ENCODE measurements around the gene C20orf204. TPM values are rescaled to one million over a fixed set of nuclear protein-coding genes. Genes with fewer than 3 reads are reported as not detected.
"Not testable (repeated sequence)": the region's sequence is repeated elsewhere in the genome, so short reads cannot be mapped to it uniquely, and the experiment has no call there.

The C20orf204 gene
- polyA plus RNA-seq (ENCODE audit: insufficient read length) = 1.0 TPM

DNA sequence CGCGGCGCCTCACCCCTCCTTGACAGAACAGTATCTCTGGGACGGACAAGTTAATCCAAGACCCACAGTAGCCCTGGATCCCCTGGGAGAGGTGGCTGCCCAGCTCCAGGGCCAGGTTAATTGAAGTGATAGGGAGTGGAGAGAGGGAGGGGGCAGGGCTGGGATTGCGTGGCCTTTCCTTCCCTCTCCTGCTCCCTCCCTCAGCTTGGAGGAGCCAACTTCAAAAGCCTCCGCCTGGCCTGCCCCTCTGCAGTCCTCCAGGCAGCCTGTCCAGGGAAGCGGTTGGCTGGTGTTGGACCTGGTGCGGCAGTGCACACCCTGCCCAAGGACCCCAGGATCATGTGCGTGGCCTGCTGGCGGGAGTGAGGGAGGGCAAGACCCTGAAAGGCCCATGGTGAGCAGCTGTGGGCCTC is at the start of gene C20orf204:
C20orf204 (plus strand) TSS at position 250 of the 413 bp plus-strand sequence; CDS start at position 392, 142 bp downstream.
- DNase-seq = no peak

GRCh38 chr20:64000906-64001305 is 35.1 kb upstream of the C20orf204 start:
- no peak for DNase-seq

- no peak for DNase-seq
These were observed 34.4 kb upstream of the C20orf204 start for GRCh38 chr20:64001607-64002011.

- no peak for DNase-seq
These were observed 31.8 kb upstream of the C20orf204 start for GRCh38 chr20:64003960-64004725.

GRCh38 chr20:64005394-64005793 is 30.6 kb upstream of the C20orf204 start:
- no peak for DNase-seq

DNA sequence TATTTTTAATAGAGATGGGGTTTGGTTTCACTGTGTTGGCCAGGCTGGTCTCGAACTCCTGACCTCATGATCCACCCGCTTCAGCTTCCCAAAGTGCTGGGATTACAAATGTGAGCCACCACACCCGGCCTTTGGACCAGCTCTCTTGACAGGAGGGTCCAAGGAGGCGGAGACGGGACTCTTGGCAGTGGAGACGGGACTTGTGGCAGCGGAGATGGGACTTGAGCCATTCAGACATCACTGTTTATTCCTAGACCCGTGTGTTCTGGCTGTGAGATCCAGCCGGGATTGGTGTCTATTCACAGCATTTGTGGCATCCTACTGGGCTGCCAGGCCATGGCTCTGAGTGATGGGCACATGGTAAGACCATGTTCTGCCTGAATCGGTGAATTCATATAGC is 29.5 kb upstream of the C20orf204 start:
- no peak for DNase-seq

DNA sequence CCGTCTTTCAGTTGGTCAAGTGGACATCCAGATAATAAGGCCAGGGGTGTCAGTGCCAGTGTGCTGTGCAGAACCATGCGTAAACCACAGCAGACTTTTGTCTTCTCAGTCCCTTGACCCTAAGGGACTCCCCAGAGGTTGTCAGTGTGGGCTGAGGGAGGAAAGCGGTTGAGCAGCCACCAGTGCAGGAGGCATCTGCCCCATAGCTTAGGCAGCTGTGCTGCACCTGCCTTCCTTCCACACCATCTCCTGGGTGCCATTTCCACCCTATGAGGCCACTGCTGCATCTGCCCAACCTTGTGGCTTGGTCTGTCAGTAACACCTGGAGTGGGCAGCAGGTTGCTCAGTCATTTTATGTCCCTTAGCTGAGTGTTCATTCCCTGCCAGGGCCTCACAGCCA is 29.1 kb upstream of the C20orf204 start:
- DNase-seq = no peak

DNA sequence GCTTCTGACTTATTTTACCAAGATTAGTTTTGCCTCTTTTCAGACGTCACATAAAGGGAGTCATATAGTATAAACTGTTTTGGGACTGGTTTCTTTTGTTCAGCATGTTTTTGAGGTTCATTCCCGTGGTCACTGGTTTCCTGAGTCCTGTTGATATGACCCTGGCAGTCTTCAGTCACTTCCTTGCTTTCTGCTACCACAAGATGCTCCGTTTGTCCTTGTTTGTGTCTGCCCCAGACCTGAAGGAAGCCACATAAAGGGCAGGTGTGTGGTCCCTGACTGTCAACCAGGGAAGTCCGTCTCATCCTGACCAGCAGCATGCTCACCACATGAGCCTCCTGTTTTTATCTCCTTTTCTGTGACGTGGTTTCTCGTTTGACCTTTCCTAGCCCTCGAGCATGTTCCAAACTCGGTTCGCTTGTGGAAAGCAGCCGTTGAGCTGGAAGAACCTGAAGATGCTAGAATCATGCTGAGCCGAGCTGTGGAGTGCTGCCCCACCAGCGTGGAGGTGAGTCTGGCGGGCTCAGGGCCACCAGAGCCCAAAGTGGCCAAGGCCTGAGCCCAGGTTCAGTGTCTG is 26.1 kb upstream of the C20orf204 start:
- no peak for DNase-seq

GRCh38 chr20:64010711-64011237 is 25.2 kb upstream of the C20orf204 start:
- DNase-seq = no peak

- no peak for DNase-seq
These were observed 24.6 kb upstream of the C20orf204 start for GRCh38 chr20:64011366-64011779.

GRCh38 chr20:64012385-64013154 is 23.4 kb upstream of the C20orf204 start:
- not testable (repeated sequence) for DNase-seq

DNA sequence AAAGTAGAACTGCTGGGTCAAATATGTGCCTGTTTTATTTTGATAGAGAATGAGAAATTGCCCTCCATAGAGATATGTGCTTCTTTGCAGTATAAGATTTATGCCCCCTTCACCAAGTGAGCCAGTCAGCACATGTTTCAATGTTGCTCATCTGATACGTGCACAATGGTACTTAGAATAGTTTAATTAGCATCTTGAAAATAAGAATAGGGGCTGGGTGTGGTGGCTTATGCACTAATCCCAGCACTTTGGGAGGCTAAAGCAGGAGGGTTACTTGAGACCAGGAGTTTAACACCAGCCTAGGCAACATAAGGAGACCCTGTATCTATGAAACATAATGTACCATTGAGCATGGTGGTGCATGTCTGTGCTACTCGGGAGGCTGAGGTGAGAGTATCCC is 20.3 kb upstream of the C20orf204 start:
- no peak for DNase-seq

DNA sequence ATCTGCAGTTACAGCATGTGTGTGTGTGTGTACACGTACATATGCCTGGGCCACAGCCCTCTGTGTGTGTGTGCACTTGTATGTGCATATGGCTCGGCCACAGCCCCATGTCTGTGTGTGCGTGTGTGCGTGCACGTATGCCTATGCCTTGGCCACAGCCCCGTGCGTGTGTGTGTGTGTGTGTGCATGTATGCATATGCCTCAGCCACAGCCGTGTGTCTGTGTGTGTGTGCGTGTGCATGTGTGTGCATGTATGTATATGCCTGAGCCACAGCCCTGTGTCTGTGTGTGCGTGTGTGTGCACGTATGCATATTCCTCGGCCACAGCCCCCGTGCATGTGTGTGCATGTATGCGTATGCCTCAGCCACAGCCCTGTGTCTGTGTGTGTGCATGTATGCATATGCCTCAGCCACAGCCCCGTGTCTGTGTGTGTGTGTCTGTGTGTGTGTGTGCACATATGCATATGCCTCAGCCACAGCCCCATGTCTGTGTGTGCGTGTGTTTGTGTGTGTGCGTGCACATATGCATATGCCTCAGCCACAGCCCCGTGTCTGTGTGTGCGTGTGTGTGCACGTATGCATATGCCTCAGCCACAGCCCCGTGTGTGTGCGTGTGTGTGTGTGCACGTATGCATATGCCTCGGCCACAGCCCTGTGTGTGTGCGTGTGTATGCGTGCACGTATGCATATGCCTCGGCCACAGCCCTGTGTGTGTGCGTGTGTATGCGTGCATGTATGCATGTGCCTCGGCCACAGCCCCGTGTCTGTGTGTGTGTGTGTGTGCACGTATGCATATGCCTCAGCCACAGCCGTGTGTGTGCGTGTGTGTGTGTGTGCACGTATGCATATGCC is 14.6 kb upstream of the C20orf204 start:
- no peak for DNase-seq

DNA sequence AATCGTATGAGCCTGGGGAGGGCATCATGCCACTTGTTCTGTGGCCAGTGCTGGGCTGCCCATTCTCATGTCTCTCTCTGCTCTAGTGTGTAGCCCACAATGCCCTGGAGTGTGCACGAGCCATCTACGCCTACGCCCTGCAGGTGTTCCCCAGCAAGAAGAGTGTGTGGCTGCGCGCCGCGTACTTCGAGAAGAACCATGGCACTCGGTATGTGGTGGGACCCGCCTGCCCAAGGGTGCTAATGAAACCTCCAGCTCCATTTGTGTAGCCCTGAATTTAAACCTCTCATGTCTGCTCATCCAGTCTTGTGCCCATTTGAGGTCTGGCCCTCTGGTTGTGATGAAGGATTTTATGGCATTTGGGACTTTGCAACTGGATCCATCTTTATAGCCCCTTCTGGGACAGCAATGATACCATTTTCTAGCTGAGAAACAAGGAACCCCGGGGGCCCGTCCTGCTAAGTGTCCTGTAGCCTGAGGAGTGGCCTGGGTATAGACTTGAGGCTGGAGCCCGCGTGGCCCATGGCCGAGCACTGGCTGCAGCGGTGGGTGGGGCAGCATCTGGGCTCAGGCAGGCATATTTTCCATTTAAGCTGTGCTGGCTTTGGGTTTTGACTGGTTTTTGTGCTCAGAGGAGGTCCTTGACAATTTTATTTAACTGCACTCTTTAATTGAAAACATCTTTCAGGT is 13.2 kb upstream of the C20orf204 start:
- no peak for DNase-seq

DNA sequence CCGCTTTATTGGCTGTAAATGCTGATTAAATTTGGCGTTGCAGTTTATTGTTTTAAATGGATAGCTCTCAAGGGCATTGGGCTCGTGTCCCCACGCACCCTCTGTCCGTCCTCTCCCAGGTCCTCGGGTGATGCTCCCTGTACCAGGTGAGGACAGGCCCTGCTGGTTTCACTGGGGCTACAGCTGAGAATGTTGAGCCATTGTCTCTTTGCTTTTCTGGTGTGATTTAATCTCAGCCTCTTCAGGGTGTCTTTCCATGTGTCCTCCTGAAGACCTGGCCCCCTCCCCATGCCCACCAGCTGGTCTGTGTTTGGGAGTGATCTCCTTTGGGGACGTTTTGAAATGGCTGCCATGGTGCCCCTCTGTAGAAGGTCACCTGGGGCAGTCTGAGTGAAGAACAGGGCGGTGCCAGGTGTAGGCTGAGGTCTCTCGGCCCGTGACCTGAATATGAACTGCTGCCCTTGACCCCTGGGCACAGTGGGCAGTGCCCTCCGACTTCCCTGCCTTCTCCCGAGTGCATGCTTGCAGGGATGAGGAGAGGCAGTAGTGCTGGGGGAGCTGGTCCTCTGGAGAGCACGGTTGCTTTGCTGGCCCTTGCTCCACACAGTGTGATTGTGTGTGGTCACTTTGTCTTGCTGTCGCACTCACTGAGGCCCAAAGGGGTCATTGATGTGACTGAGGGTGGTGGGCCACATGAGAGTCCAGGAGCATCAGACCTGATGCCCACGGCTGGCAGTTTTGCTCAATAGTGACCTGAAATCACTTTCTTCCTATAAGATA is 12.4 kb upstream of the C20orf204 start:
- no peak for DNase-seq

GRCh38 chr20:64024141-64024990 is 11.6 kb upstream of the C20orf204 start:
- DNase-seq = no peak

DNA sequence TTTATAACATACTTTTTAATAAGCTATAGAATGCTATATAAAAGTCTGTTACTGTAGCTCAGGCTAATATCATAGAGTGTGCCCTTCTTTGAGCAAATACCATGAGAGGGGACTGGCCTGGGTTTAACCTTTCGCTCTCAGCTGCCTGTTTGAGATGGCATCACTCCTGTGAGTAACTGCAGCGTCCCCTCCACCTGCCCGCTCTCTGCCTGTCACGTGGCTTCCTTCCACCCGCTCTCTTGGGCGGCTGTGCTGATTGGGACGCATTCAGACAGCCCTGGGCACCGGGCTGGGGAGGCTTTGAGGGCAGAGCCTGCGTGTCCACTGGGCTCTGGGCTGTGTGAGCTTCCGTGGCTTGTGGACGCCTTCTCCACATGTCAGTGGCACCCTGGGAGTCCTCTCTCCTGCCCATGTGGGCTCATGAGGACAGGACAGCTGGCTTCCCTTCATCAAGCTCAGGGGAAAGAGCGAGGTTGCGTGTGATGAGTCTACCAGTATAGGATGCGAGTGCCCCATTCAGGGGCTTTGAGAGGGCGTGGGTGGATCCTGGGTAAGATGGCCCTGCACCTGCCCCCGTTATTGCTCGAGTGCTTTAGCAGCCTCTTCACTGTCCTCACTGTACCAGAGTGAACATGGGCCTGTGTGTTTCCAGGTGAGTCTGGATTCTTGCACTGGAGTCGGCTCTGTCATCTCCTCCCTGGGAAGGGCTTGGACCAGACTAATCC is 10.7 kb upstream of the C20orf204 start:
- DNase-seq = no peak

GRCh38 chr20:64025826-64026412 is 10.1 kb upstream of the C20orf204 start:
- DNase-seq = no peak

All from hindlimb muscle (tissue), 1 donor.